Measurements from ENCODE around the gene SPIRE1. TPM values are rescaled to one million over a fixed set of nuclear protein-coding genes. Genes with fewer than 3 reads are reported as not detected.

The SPIRE1 gene
- polyA plus RNA-seq, 1 donor from 2014 or later = 22.2 TPM

- H3K4me2 ChIP-seq (ENCODE audit: low read length) = no peak overlapping the region
- H3K36me3 ChIP-seq (ENCODE audit: insufficient read depth, low read length) = peaks cover 5% of the 10 kb centered on the region
- no peaks in the 10 kb centered on the region for H3K79me2 ChIP-seq (replicated peaks; ENCODE audit: insufficient read depth, low read length)
Measured at GRCh38 chr18:12474146-12474545, 183.8 kb downstream of the SPIRE1 start.

GRCh38 chr18:12470382-12471075, 187.4 kb downstream of the SPIRE1 start:
- H3K9ac ChIP-seq (ENCODE audit: low read length) = no peak overlapping the region
- H3F3A ChIP-seq (ENCODE audit: insufficient read depth, low read length, poor library complexity, severe bottlenecking) = no peaks in the 10 kb centered on the region
- H3K4me2 ChIP-seq (ENCODE audit: low read length) = no peak overlapping the region
- H3K36me3 ChIP-seq (ENCODE audit: insufficient read depth, low read length) = no peaks in the 10 kb centered on the region
- no peaks in the 10 kb centered on the region for H3K9me3 ChIP-seq (ENCODE audit: low read length)
- no peak overlapping the region for H3K4me3 ChIP-seq (ENCODE audit: low read length)
- H3K27me3 ChIP-seq (ENCODE audit: insufficient read depth, low read depth, low read length) = no peaks in the 10 kb centered on the region
- H4K20me1 ChIP-seq (ENCODE audit: insufficient read depth) = no peaks in the 10 kb centered on the region
- no peaks in the 10 kb centered on the region for H3K79me2 ChIP-seq (replicated peaks; ENCODE audit: insufficient read depth, low read length)
- no peak overlapping the region for H3K27ac ChIP-seq (ENCODE audit: low read length)
- TF ChIP-seq EZH2 (IDR thresholded peaks at IDR 0.05; ENCODE audit: borderline replicate concordance, insufficient read depth, low read length, poor library complexity, severe bottlenecking) = no peak
- no peak for TF ChIP-seq EP300 (conservative IDR thresholded peaks at IDR 0.05; ENCODE audit: poor library complexity, severe bottlenecking)
- TF ChIP-seq POLR2AphosphoS5 (IDR thresholded peaks at IDR 0.05) = no peak
- no peak for TF ChIP-seq MXI1 (conservative IDR thresholded peaks at IDR 0.05; ENCODE audit: poor library complexity, severe bottlenecking)
- no peak for TF ChIP-seq RAD21 (conservative IDR thresholded peaks at IDR 0.05)
- no peak for TF ChIP-seq TAF1 (IDR thresholded peaks at IDR 0.05; ENCODE audit: low read depth)
- TF ChIP-seq SMC3 (conservative IDR thresholded peaks at IDR 0.05; ENCODE audit: poor library complexity) = no peak
- TF ChIP-seq CTCF (IDR thresholded peaks at IDR 0.05; ENCODE audit: poor library complexity, severe bottlenecking) = no peak
- no peak for TF ChIP-seq REST (IDR thresholded peaks at IDR 0.05; ENCODE audit: borderline replicate concordance)
- no peak overlapping the region for H2AFZ ChIP-seq (ENCODE audit: low read depth, low read length)
- H3K9me2 ChIP-seq (ENCODE audit: insufficient read depth, low read length) = no peaks in the 10 kb centered on the region

More at GRCh38 chr18:12474146-12474545, 183.8 kb downstream of the SPIRE1 start:
- H3K9me3 ChIP-seq (ENCODE audit: low read length) = no peaks in the 10 kb centered on the region
- no peaks in the 10 kb centered on the region for H3K27me3 ChIP-seq (ENCODE audit: insufficient read depth, low read depth, low read length)
- no peak overlapping the region for H2AFZ ChIP-seq (ENCODE audit: low read depth, low read length)
- no peak overlapping the region for H3K27ac ChIP-seq (ENCODE audit: low read length)
- no peaks in the 10 kb centered on the region for H4K20me1 ChIP-seq (ENCODE audit: insufficient read depth)
- TF ChIP-seq SMC3 (conservative IDR thresholded peaks at IDR 0.05; ENCODE audit: poor library complexity) (no peak), CTCF (IDR thresholded peaks at IDR 0.05; ENCODE audit: poor library complexity, severe bottlenecking) (no peak), EP300 (conservative IDR thresholded peaks at IDR 0.05; ENCODE audit: poor library complexity, severe bottlenecking) (no peak)
- H3K9me2 ChIP-seq (ENCODE audit: insufficient read depth, low read length) = no peaks in the 10 kb centered on the region
- H3K9ac ChIP-seq (ENCODE audit: low read length) = no peak overlapping the region
- H3F3A ChIP-seq (ENCODE audit: insufficient read depth, low read length, poor library complexity, severe bottlenecking) = no peaks in the 10 kb centered on the region
- H3K4me3 ChIP-seq (ENCODE audit: low read length) = no peak overlapping the region

All from neural cell (in vitro differentiated cells).